IPS-20b (cell line): ENCODE results near the gene HTRA3.

ENCODE experiments used
- H3K27ac ChIP-seq: one replicate; pipeline ENCODE4 v1.5.1; 2013; ENCODE audit warnings: low read length
- H3K27me3 ChIP-seq: 2 replicates; pipeline ENCODE4 v1.6.1; 2013; ENCODE audit warnings: mild to moderate bottlenecking, low read length, inconsistent platforms; ENCODE audit not compliant: insufficient read depth
- H3K36me3 ChIP-seq: 2 replicates; pipeline ENCODE4 v1.6.1; 2013; ENCODE audit warnings: low read depth, mild to moderate bottlenecking, inconsistent platforms, low read length, moderate library complexity; ENCODE audit not compliant: insufficient read depth
- H3K4me1 ChIP-seq: 2 replicates; pipeline ENCODE4 v1.6.1; 2013; ENCODE audit warnings: mild to moderate bottlenecking, control low read depth, inconsistent platforms, low read length, moderate library complexity; ENCODE audit not compliant: insufficient read depth
- H3K4me3 ChIP-seq: 2 replicates; pipeline ENCODE4 v1.5.1; 2013; ENCODE audit warnings: mild to moderate bottlenecking, low read length, inconsistent platforms
- H3K9ac ChIP-seq: 2 replicates; pipeline ENCODE4 v1.6.1; 2013; ENCODE audit warnings: low read depth, mild to moderate bottlenecking, inconsistent platforms, low read length, moderate library complexity
- H3K9me3 ChIP-seq: 2 replicates; pipeline ENCODE4 v1.6.1; 2013; ENCODE audit warnings: mild to moderate bottlenecking, low read depth, low read length, inconsistent platforms; ENCODE audit not compliant: insufficient read depth

The HTRA3 gene

DNA sequence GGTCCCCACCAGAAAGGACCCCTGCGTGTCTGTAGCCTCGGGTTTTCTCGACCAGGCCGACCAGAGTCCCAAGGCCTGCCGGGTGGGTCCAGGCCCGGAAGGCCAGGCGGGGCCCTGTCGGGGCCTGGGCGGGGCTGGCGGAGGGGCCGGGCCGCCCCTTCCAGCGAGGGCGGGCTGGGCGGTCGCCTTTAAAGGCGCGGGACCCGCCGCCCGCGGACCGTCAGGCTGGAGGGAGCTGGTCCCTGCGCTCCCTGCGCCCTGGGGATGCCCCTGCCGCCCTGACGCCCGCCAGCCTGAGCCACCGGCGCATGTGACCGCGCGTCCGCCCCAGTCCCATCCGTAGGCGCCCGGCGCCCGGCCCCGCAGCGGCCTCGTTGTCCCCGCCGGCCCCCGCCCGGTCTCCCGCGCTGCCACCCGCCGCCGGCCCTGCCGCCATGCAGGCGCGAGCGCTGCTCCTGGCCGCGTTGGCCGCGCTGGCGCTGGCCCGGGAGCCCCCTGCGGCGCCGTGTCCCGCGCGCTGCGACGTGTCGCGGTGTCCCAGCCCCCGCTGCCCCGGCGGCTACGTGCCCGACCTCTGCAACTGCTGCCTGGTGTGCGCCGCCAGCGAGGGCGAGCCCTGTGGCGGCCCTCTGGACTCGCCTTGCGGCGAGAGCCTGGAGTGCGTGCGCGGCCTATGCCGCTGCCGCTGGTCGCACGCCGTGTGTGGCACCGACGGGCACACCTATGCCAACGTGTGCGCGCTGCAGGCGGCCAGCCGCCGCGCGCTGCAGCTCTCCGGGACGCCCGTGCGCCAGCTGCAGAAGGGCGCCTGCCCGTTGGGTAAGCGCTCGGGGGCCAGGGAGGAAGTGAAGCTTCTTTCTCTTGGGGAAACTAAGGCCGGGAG lies at the start of gene HTRA3:
TSS of gene HTRA3 (plus strand) at position 220 of the 883 bp plus-strand sequence. CDS start at position 435, 215 bp downstream.
- Histone ChIP-seq H3K27ac (no peak within 1 kb of the TSS), H3K9ac (no peak within 1 kb of the TSS), H3K36me3 (no peaks in the 10 kb centered on the region), H3K9me3 (no peaks in the 10 kb centered on the region), H3K4me3 (peak within 1 kb of the TSS; percentile 64; the same call in 1 of the 2 replicates), H3K27me3 (peaks cover 36% of the 10 kb centered on the region), H3K4me1 (no peaks in the 10 kb centered on the region)

DNA sequence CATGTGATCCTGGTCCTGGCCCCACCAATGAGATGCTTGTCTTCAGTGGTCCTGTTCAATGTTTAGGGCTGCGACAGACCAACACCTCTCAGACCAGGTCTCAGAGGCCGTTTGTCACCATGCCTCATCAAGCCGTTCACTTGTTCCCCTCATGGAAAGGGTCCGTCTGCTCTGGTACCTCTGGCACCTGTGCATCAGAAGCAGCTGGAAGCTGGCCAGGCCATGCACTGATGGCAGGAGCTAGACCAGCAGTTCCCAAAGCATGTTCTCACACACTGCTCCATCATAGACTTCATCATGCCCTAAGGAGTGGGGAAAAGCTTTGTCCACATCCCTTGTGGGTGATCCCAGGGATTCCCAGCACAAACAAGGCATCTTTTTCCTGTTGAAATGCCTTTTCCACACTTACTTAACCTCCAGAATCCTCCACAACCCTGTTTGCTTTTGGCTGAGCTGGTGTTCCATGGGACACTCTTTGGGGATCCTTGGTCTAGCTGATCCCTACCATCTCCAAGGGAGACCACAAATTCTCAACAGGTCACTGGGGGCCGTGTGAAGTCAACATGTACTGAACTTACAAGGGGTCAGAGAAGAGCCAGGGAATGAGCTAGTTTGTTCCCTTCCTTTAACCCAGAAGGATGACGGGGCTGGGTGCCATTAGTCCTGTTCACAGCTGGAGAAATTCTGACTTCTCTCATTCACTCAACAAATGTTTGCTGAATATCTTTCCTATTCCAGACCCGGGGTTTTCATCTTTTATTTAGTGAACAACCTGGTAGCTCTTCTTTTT lies 48.7 kb upstream of the HTRA3 start:
- no peak overlapping the region for H3K9ac ChIP-seq
- no peak overlapping the region for H3K4me3 ChIP-seq
- no peaks in the 10 kb centered on the region for H3K36me3 ChIP-seq
- peaks cover 9% of the 10 kb centered on the region; the same call in 1 of the 2 replicates for H3K4me1 ChIP-seq
- no peak overlapping the region for H3K27ac ChIP-seq
- no peaks in the 10 kb centered on the region for H3K27me3 ChIP-seq
- no peaks in the 10 kb centered on the region for H3K9me3 ChIP-seq

DNA sequence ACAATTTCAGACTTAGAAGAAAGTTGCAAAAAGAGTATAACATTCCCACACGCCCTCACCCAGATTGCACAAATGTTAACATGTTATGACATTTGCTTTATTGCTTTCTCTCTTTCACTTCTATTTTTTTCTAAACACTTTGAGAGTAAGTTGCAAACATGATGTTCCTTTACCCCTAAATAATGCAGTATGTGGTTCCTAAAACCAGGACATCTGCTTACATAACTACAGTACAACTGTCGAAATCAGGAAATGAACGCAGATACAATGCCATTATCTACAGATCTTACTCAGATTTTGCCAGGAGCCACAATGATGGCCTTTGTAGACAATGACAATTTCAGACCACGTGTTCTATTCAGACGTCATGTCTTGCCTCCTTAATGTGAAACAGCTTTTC lies 48.1 kb upstream of the HTRA3 start:
- no peaks in the 10 kb centered on the region for H3K27me3 ChIP-seq
- H3K27ac ChIP-seq, result no peak overlapping the region
- H3K4me1 ChIP-seq, result peaks cover 13% of the 10 kb centered on the region; the same call in 1 of the 2 replicates
- H3K9me3 ChIP-seq, result no peaks in the 10 kb centered on the region
- H3K9ac ChIP-seq, result no peak overlapping the region
- H3K36me3 ChIP-seq, result no peaks in the 10 kb centered on the region
- H3K4me3 ChIP-seq, result no peak overlapping the region

DNA sequence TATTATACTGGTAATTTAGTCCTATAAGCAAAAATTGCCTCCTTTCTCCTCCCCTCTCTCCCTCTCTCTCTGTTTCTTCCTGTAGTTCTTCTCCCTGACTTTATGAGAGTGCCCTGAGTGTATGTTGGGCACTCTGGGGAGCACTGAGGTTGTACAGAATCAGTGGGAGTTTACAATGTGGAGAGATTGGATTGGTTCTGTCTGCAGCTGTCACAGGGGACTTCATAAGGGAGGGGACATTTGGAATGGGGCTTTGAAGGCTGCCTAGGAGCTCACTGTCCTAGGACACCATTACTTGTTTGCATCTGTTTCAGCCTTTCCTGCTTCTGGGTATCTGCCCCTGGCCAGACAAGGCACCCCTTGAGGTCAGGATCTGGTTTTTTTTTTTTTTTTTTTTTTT lies 47.6 kb upstream of the HTRA3 start:
- no peaks in the 10 kb centered on the region for H3K9me3 ChIP-seq
- peaks cover 14% of the 10 kb centered on the region; the same call in 1 of the 2 replicates for H3K4me1 ChIP-seq
- no peaks in the 10 kb centered on the region for H3K27me3 ChIP-seq
- no peak overlapping the region for H3K4me3 ChIP-seq
- no peak overlapping the region for H3K27ac ChIP-seq
- H3K9ac ChIP-seq, result no peak overlapping the region
- no peaks in the 10 kb centered on the region for H3K36me3 ChIP-seq

DNA sequence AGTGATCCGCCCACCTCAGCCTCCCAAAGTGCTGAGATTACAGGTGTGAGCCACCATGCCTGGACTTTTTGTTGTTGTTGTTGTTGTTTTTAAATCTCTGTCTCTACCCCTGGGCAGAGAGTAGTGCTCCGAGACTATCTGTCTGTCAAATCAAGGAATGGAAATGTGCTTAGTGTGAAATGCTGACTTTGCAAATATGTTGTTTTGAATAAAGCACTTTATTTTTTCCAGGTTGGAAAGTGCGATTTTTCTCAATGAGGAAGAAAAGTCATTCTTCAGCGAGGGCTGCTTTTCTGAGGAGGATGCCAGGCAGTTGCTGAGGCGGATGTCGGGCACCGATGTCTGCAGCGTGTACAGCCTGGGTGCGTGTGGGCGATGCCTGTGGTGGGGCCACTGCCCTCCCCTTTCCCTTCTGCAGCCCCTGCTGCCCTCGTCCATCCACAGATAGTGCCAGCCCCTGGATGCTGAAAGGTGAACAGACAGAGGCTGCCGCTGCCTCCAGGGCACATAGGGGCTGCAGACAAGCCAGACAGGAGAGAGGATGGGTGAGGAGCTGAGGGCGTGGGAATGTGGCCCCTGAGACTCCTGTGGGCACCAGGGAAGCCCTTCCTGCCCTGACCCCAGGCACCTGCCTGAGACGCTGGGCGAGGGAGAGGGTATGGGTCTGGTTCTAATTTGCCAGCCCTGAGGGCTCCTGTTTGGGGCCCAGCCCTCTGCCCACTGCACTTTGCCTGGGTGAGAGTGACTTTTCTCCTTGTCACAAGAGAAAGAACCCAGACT lies 46.8 kb upstream of the HTRA3 start:
- peaks cover 14% of the 10 kb centered on the region; the same call in 1 of the 2 replicates for H3K4me1 ChIP-seq
- no peaks in the 10 kb centered on the region for H3K36me3 ChIP-seq
- H3K27ac ChIP-seq, result no peak overlapping the region
- no peak overlapping the region for H3K4me3 ChIP-seq
- no peak overlapping the region for H3K9ac ChIP-seq
- no peaks in the 10 kb centered on the region for H3K27me3 ChIP-seq
- no peaks in the 10 kb centered on the region for H3K9me3 ChIP-seq

DNA sequence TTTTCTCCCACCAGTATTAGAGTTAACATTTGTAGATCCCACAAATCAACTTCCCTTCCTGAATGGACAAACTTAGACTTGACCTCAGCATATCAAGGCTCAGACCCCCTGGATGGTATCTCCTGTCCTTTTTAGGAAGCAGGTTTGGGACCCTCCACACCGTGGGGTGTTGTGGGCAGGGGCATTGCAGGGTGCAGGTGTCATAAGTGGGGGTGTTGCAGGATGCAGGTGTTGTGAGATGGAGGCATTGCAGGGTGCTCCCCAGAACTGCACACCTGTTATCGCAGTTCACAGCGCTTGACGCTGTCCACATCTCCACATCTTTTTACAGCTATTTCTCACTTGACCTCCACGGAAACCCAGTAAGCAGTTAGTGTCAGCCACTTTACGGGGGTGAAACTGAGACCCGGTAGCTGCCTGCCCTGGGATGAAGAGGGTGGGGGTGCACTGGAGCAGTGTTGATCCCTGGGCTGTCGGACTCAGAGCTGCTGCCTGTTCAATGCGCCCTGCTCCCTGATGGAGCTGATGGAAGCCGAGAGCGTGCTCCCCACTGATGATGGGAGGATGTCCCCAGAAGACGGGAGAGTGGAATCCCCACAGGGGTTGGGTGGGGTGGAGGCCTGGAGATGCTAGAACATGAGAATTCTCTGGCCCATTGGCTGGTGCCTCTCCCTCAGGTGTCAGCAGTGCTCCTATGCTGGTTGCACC lies 45.1 kb upstream of the HTRA3 start:
- H3K9me3 ChIP-seq, result no peaks in the 10 kb centered on the region
- H3K9ac ChIP-seq, result no peak overlapping the region

DNA sequence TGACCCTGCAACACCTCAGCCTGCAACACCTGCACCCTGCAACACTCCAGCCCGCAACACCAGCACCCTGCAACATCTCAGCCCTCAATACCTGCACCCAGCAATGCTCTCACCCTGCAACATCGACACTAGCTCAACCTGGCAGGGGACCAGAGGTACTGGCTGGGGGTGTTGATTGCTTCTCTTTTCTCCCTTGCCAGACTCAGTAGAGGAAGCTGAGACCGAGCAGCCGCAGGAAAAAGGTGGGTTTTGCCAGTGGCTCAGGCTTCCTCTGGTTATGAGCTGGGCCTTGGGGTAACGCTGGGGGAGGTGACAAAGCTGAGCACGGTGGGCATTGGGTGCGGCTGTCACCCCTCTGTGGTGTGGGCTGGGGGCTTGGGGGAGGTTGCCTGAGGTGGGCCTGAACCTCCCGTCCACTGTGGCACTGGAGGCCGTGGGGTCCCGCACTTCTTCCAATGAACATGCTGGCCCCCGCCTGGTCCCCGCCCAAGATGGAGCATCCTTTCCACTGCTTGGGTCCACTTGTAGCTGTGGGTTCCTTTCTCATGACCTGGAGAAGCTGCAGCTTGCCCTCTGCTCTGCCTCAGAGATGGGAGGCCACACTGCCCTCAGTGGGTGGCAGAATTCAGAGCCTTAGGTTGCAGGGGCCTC lies 44.5 kb upstream of the HTRA3 start:
- peak overlapping the region; percentile 66; the same call in 1 of the 2 replicates for H3K9ac ChIP-seq
- no peaks in the 10 kb centered on the region for H3K36me3 ChIP-seq
- no peaks in the 10 kb centered on the region for H3K27me3 ChIP-seq
- H3K4me3 ChIP-seq, result peak overlapping the region; percentile 10; the same call in 1 of the 2 replicates
- peak overlapping the region; percentile 91 for H3K27ac ChIP-seq
- H3K9me3 ChIP-seq, result no peaks in the 10 kb centered on the region
- peaks cover 14% of the 10 kb centered on the region; the same call in 1 of the 2 replicates for H3K4me1 ChIP-seq

More for the DNA sequence above, 45.1 kb upstream of the HTRA3 start:
- Histone ChIP-seq H3K36me3 (no peaks in the 10 kb centered on the region), H3K4me1 (peaks cover 14% of the 10 kb centered on the region; the same call in 1 of the 2 replicates), H3K27me3 (no peaks in the 10 kb centered on the region), H3K27ac (no peak overlapping the region), H3K4me3 (no peak overlapping the region)

DNA sequence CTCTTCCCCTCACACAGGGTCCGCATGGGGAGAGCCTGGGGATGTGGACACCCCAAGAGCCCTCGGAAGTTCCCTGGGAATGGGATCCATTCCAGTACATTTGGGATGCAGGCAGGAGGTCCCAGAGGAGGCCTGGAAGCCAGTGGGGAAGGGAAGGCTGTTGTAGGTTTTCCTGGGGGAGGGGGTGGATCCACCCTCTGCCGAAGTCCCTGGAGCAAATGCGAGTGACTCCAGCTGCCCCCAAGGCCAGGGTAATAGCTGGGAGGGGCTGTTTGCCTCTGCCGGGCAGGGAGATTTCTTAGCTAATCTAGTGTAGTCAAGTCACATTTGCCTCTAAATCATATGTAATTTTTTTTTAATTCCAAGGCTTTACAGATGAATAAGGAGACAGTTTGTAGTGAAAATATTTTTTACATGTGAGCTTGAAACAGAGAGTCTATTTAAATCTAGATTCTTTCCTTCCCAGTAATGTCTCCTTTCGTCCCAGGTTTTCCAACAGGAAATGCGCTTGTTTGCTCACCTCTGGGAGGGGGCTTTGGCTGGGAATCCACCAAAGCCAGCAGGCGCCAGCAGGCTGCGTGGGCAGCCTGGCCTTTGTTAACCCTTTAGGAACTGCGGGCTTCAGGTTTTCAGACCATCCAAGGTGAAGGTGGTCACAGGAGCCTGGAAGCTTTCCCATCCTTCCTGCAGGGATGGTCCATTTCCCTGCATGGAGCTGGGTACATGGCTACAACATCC lies 43.7 kb upstream of the HTRA3 start:
- peak overlapping the region; percentile 91 for H3K27ac ChIP-seq
- H3K4me1 ChIP-seq, result peaks cover 14% of the 10 kb centered on the region; the same call in 1 of the 2 replicates
- peak overlapping the region; percentile 66; the same call in 1 of the 2 replicates for H3K9ac ChIP-seq
- H3K27me3 ChIP-seq, result no peaks in the 10 kb centered on the region
- H3K36me3 ChIP-seq, result no peaks in the 10 kb centered on the region
- H3K4me3 ChIP-seq, result peak overlapping the region; percentile 10; the same call in 1 of the 2 replicates
- H3K9me3 ChIP-seq, result no peaks in the 10 kb centered on the region

DNA sequence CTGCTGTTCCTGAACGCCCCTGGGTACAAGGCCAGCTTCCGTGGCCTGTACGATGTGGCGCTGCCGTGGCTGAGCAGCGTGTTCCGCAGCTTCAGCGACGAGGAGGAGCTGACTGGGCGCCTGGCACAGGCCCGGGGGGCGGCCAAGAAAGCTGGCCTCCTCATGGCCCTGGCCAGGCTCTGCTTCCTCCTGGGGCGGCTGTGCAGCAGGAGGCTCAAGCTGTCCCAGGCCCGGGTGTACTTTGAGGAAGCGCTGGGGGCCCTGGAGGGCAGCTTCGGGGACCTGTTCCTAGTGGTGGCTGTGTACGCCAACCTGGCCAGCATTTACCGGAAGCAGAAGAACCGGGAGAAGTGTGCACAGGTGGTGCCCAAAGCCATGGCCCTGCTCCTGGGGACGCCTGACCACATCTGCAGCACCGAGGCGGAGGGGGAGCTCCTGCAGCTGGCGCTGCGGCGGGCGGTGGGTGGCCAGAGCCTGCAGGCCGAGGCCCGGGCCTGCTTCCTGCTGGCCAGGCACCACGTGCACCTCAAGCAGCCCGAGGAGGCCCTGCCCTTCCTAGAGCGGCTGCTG lies 42.3 kb upstream of the HTRA3 start:
- Histone ChIP-seq H3K4me1 (peaks cover 14% of the 10 kb centered on the region; the same call in 1 of the 2 replicates), H3K27me3 (no peaks in the 10 kb centered on the region), H3K4me3 (no peak overlapping the region), H3K36me3 (no peaks in the 10 kb centered on the region), H3K9ac (no peak overlapping the region), H3K9me3 (no peaks in the 10 kb centered on the region), H3K27ac (no peak overlapping the region)
